Measurements from ENCODE around the gene ABCA13.

Gene ABCA13

DNA sequence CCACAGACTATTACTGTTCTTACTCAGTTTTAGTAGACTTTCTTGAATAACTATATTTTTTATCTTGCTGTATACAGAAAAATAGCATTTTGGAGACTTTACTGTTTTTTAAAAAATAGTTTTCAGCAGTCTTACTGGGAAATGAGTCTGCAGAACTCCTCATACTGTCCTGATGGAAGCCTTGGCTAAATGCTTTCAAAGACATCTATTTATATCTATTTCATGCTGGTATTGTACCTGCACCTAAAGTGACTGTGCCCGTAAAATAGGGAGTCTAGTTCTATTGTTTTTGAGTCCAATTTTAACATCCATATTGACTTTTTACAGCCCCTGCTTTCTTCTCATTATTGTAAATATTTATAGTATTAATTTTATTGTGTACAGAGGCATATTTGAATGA lies 464.5 kb downstream of the ABCA13 start:
- no peak for DNase-seq (ENCODE audit: low spot score in 2 of 2)
- H3K27me3 Mint-ChIP-seq = no peaks in the 10 kb centered on the region
- no peaks in the 10 kb centered on the region for H3K9me3 Mint-ChIP-seq
- no peak overlapping the region for H3K27ac Mint-ChIP-seq (ENCODE audit: low read depth)
- H3K4me1 Mint-ChIP-seq = no peaks in the 10 kb centered on the region
- H3K4me3 Mint-ChIP-seq = no peak overlapping the region
- no peaks in the 10 kb centered on the region for H3K36me3 Mint-ChIP-seq (ENCODE audit: insufficient read depth)
- no peak for ATAC-seq (replicated peaks; ENCODE audit: extremely low read depth, poor library complexity, severe bottlenecking)

DNA sequence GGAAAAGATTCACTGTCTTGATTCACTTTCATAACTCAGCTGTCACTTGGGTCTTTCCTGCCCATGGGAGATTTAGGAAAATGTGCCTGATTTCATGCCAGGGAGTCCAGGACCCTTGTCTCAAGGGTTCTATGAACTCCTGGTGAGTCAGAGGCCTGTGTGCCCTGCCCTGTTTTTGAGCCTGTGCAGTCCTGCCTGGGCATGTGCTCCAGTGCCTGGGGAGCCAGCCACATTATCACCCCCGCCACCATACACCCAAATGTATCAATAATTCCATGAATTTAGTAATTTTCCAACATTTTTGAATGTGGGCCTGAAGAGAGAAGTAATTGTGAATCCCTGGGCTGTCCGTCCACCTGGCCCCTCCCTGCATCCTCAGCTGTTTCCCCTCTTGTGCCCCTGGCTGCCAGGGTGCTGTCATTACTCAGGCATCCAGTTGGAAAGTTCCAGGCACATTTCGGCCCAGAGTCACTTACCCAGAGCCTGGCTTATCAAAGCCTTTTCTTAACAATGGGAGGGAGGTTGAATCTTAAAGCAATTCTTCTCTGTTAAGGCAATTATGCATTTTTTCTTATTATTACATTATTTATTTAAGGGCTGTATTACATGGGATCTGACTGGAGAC lies 465.2 kb downstream of the ABCA13 start:
- H3K36me3 Mint-ChIP-seq (ENCODE audit: insufficient read depth) = no peaks in the 10 kb centered on the region
- H3K4me1 Mint-ChIP-seq = no peaks in the 10 kb centered on the region
- H3K4me3 Mint-ChIP-seq = no peak overlapping the region
- no peak overlapping the region for H3K27ac Mint-ChIP-seq (ENCODE audit: low read depth)
- no peaks in the 10 kb centered on the region for H3K9me3 Mint-ChIP-seq
- no peak for DNase-seq (ENCODE audit: low spot score in 2 of 2)
- no peaks in the 10 kb centered on the region for H3K27me3 Mint-ChIP-seq
- ATAC-seq (replicated peaks; ENCODE audit: extremely low read depth, poor library complexity, severe bottlenecking) = no peak

- Mint-ChIP-seq H3K27me3 (no peaks in the 10 kb centered on the region), H3K36me3 (ENCODE audit: insufficient read depth) (no peaks in the 10 kb centered on the region), H3K27ac (ENCODE audit: low read depth) (no peak overlapping the region), H3K4me1 (no peaks in the 10 kb centered on the region), H3K4me3 (no peak overlapping the region), H3K9me3 (no peaks in the 10 kb centered on the region)
- ATAC-seq (replicated peaks; ENCODE audit: extremely low read depth, poor library complexity, severe bottlenecking) (no peak), DNase-seq (ENCODE audit: low spot score in 2 of 2) (no peak)
Measured at GRCh38 chr7:48637382-48637781, 466.1 kb downstream of the ABCA13 start.

DNA sequence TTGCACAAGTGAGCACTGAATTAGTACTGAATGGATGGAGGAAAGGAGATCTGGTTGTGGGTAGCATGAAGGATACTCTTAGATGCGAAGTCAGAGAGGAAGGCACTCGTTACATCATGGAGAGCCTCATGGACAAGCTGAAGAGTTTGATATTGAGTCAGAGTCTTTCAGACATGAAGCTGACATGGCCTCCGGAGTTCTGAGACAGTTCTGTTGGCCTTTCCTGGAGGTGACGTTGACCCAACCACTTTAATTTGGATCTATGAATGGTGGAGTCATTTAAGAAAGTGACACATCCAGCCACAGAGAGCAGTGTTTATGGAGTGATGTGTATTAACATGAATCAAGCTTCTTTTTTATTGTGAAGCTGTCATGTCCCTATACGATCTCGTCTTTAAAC lies 466.8 kb downstream of the ABCA13 start:
- Mint-ChIP-seq H3K27me3 (no peaks in the 10 kb centered on the region), H3K9me3 (no peaks in the 10 kb centered on the region), H3K4me3 (no peak overlapping the region), H3K4me1 (no peaks in the 10 kb centered on the region), H3K27ac (ENCODE audit: low read depth) (no peak overlapping the region), H3K36me3 (ENCODE audit: insufficient read depth) (no peaks in the 10 kb centered on the region)
- ATAC-seq (replicated peaks; ENCODE audit: extremely low read depth, poor library complexity, severe bottlenecking) (no peak), DNase-seq (ENCODE audit: low spot score in 2 of 2) (no peak)

- H3K9me3 Mint-ChIP-seq = no peaks in the 10 kb centered on the region
- no peaks in the 10 kb centered on the region for H3K27me3 Mint-ChIP-seq
- H3K27ac Mint-ChIP-seq (ENCODE audit: low read depth) = no peak overlapping the region
- DNase-seq (ENCODE audit: low spot score in 2 of 2) (no peak), ATAC-seq (replicated peaks; ENCODE audit: extremely low read depth, poor library complexity, severe bottlenecking) (no peak)
- no peak overlapping the region for H3K4me3 Mint-ChIP-seq
- H3K36me3 Mint-ChIP-seq (ENCODE audit: insufficient read depth) = no peaks in the 10 kb centered on the region
- H3K4me1 Mint-ChIP-seq = no peaks in the 10 kb centered on the region
Measured at GRCh38 chr7:48643431-48644013, 472.3 kb downstream of the ABCA13 start.

GRCh38 chr7:48658138-48658537 lies 486.9 kb downstream of the ABCA13 start:
- Mint-ChIP-seq H3K36me3 (ENCODE audit: insufficient read depth) (peaks cover 1% of the 10 kb centered on the region), H3K4me3 (no peak overlapping the region), H3K9me3 (peaks cover 25% of the 10 kb centered on the region), H3K27me3 (no peaks in the 10 kb centered on the region), H3K4me1 (no peaks in the 10 kb centered on the region), H3K27ac (ENCODE audit: low read depth) (no peak overlapping the region)
- ATAC-seq (replicated peaks; ENCODE audit: extremely low read depth, poor library complexity, severe bottlenecking) (no peak), DNase-seq (ENCODE audit: low spot score in 2 of 2) (no peak)

- Mint-ChIP-seq H3K4me3 (no peak overlapping the region), H3K27ac (ENCODE audit: low read depth) (no peak overlapping the region), H3K36me3 (ENCODE audit: insufficient read depth) (peaks cover 1% of the 10 kb centered on the region), H3K4me1 (no peaks in the 10 kb centered on the region), H3K27me3 (no peaks in the 10 kb centered on the region), H3K9me3 (peaks cover 13% of the 10 kb centered on the region)
- no peak for ATAC-seq (replicated peaks; ENCODE audit: extremely low read depth, poor library complexity, severe bottlenecking)
- DNase-seq (ENCODE audit: low spot score in 2 of 2) = no peak
Measured at GRCh38 chr7:48660306-48660870, 489.1 kb downstream of the ABCA13 start.

DNA sequence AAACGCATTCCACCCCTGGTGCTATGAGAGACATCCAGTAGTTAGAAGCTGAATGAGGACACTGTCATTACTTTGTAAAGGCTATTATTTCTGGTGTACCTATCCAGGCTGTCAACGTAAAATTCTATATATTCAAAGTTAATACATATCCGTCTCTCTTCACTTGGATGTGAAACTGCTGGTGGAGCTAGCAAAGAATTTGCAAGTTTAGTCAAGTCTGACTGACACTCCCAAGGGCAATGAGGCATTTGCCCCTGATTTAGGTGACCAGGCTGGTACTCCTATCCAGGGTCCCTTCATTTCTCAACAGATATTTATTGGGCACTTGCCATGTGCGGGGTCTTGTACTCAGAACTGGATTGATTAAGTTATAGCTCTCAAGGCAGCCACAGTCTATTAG lies 493.0 kb downstream of the ABCA13 start:
- Mint-ChIP-seq H3K27ac (ENCODE audit: low read depth) (no peak overlapping the region), H3K4me1 (no peaks in the 10 kb centered on the region), H3K36me3 (ENCODE audit: insufficient read depth) (no peaks in the 10 kb centered on the region), H3K9me3 (peaks cover 5% of the 10 kb centered on the region), H3K27me3 (no peaks in the 10 kb centered on the region), H3K4me3 (no peak overlapping the region)
- no peak for ATAC-seq (replicated peaks; ENCODE audit: extremely low read depth, poor library complexity, severe bottlenecking)
- no peak for DNase-seq (ENCODE audit: low spot score in 2 of 2)

DNA sequence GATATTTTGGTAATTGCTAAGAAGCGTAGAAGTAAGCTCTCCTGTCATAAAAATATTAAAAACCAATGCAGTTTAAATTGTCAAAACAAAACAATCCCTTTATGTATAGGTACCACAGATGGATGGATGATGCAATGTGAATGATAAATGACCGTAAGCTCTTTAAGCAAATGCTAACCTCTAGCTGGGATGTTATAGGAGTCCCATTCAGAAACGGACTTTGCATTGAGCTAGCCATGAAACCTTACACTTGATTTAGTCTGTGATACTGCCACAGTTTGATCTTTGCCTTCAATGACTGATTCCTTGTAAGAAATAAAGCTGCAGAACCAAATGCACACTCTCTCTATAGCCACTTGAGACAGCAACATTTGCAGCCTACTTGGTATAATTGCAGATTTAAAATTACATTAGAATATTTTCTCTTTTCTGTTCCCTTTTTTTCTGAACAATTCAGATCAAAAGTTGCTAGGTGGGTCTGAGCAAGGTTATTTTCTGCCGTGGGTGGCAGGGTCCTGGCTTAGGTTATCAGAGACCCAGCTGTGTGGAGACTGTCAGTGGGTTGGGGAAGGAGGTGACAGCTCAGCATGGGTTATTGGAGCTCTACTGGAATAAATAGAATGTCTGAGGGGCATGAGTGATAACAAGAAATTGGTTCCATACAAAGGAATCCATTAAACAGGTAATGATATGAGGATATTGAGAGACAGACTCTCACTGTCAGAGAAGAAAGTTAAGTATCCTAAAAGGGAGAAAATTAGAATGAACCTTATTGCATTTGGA lies 494.3 kb downstream of the ABCA13 start:
- H3K27ac Mint-ChIP-seq (ENCODE audit: low read depth) = no peak overlapping the region
- no peak overlapping the region for H3K4me3 Mint-ChIP-seq
- H3K36me3 Mint-ChIP-seq (ENCODE audit: insufficient read depth) = no peaks in the 10 kb centered on the region
- DNase-seq (ENCODE audit: low spot score in 2 of 2) (no peak), ATAC-seq (replicated peaks; ENCODE audit: extremely low read depth, poor library complexity, severe bottlenecking) (no peak)
- no peaks in the 10 kb centered on the region for H3K27me3 Mint-ChIP-seq
- no peaks in the 10 kb centered on the region for H3K4me1 Mint-ChIP-seq
- H3K9me3 Mint-ChIP-seq = no peaks in the 10 kb centered on the region

- Mint-ChIP-seq H3K9me3 (no peaks in the 10 kb centered on the region), H3K4me3 (no peak overlapping the region), H3K27ac (ENCODE audit: low read depth) (no peak overlapping the region), H3K27me3 (no peaks in the 10 kb centered on the region), H3K36me3 (ENCODE audit: insufficient read depth) (no peaks in the 10 kb centered on the region), H3K4me1 (no peaks in the 10 kb centered on the region)
- DNase-seq (ENCODE audit: low spot score in 2 of 2) = no peak
- no peak for ATAC-seq (replicated peaks; ENCODE audit: extremely low read depth, poor library complexity, severe bottlenecking)
Measured at GRCh38 chr7:48667407-48667806, 496.1 kb downstream of the ABCA13 start.

DNA sequence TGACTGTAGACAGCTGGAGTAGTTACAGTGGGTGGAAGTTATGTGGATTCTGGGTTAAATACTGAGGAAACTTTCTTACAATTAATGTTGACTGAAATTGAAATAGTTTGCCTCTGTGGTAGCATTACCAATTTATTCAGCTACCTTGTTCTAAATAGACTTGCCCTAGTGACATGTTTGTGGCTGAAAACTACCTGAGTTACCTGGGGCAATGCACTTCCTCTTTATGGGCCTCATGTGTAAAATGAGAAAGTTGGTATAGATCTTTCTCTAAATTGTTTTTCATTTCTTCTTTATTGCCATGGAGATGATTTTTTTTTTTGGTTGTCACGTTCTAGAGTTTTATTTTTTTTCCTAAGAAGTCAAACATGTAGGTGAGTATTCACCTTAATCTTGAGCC lies 500.4 kb downstream of the ABCA13 start:
- Mint-ChIP-seq H3K9me3 (peaks cover 14% of the 10 kb centered on the region), H3K27me3 (no peaks in the 10 kb centered on the region), H3K36me3 (ENCODE audit: insufficient read depth) (no peaks in the 10 kb centered on the region), H3K27ac (ENCODE audit: low read depth) (no peak overlapping the region), H3K4me1 (no peaks in the 10 kb centered on the region), H3K4me3 (no peak overlapping the region)
- no peak for DNase-seq (ENCODE audit: low spot score in 2 of 2)
- no peak for ATAC-seq (replicated peaks; ENCODE audit: extremely low read depth, poor library complexity, severe bottlenecking)

DNA sequence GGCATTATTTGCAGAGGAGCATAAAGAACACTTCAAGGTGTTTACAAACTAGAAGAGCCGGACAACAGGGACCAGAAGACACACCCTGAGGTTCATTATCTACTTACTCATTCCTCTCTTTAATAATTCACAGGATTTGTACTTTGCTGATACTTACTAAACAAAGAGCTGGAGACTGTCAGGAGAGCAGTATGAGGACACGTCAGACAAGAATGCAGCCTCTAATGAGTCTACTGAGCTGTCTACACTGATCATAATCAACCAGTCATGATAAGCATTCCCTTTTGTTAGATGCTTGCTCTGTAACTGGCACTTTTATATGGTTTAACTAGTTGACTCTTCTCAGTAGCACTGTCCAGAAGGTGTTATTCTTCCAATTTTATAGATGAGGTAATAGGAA lies 509.7 kb downstream of the ABCA13 start:
- no peaks in the 10 kb centered on the region for H3K4me1 Mint-ChIP-seq
- DNase-seq (ENCODE audit: low spot score in 2 of 2) (no peak), ATAC-seq (replicated peaks; ENCODE audit: extremely low read depth, poor library complexity, severe bottlenecking) (no peak)
- H3K36me3 Mint-ChIP-seq (ENCODE audit: insufficient read depth) = no peaks in the 10 kb centered on the region
- no peaks in the 10 kb centered on the region for H3K27me3 Mint-ChIP-seq
- H3K27ac Mint-ChIP-seq (ENCODE audit: low read depth) = no peak overlapping the region
- H3K4me3 Mint-ChIP-seq = no peak overlapping the region
- peaks cover 17% of the 10 kb centered on the region for H3K9me3 Mint-ChIP-seq

GRCh38 chr7:48691788-48692187 lies 520.5 kb downstream of the ABCA13 start:
- Mint-ChIP-seq H3K36me3 (ENCODE audit: insufficient read depth) (no peaks in the 10 kb centered on the region), H3K27me3 (no peaks in the 10 kb centered on the region), H3K4me1 (no peaks in the 10 kb centered on the region), H3K9me3 (peaks cover 12% of the 10 kb centered on the region), H3K4me3 (no peak overlapping the region), H3K27ac (ENCODE audit: low read depth) (no peak overlapping the region)
- ATAC-seq (replicated peaks; ENCODE audit: extremely low read depth, poor library complexity, severe bottlenecking) (no peak), DNase-seq (ENCODE audit: low spot score in 2 of 2) (no peak)

Measured in central memory CD8-positive, alpha-beta T cell (primary cell).